WERI-Rb-1 (cell line): ENCODE measurements around the gene THSD7B.

Experiments
- DNase-seq: peaks from one replicate; pipeline ENCODE4 v3.0.0-alpha.2; 2020
- H3K27ac ChIP-seq: fragments of 250-450 bp; sonication (Bioruptor Pico); 2 replicates; pipeline ENCODE4 v1.5.1; 2020; ENCODE audit warnings: mild to moderate bottlenecking, moderate library complexity
- H3K27me3 ChIP-seq: fragments of 250-450 bp; sonication (Bioruptor Pico); 2 replicates; pipeline ENCODE4 v1.5.1; 2021; ENCODE audit warnings: mild to moderate bottlenecking, low read depth, moderate library complexity; ENCODE audit not compliant: insufficient read depth, severe bottlenecking
- H3K36me3 ChIP-seq: fragments of 250-450 bp; sonication (Bioruptor Pico); 2 replicates; pipeline ENCODE4 v1.5.1; 2020; ENCODE audit warnings: mild to moderate bottlenecking, moderate library complexity
- H3K4me3 ChIP-seq: 2 replicates; pipeline ENCODE4 v1.5.1; 2011; ENCODE audit warnings: low read depth, mild to moderate bottlenecking, control low read depth, low read length
- H3K9me3 ChIP-seq: fragments of 250-450 bp; sonication (Bioruptor Pico); 2 replicates; pipeline ENCODE4 v1.5.1; 2021; ENCODE audit warnings: mild to moderate bottlenecking, moderate library complexity; ENCODE audit not compliant: severe bottlenecking
- CTCF ChIP-seq: IDR thresholded peaks from 2 replicates; pipeline ENCODE4 v1.5.1; 2011; ENCODE audit warnings: low read depth, mild to moderate bottlenecking, control low read depth, inconsistent platforms, low read length

The THSD7B gene

DNA sequence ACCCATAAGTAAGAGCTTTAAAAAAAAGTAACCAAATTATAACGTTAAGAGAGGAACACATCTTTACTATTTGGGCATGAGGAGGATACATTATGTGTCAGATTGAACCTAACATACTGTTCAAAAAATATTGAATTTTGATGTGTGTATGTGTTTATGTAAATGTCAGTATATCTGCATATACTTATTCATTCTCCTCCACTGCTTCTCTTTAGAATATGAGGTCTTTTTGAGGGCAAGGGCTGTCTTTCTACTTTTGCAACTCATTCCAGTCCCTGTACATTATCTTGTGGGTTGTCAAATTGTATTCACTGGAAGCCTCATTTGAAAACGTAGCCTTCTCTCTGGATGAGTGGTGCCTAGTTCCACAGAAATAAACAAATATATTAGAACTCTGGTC, 689.5 kb downstream of the THSD7B start:
- no peak for TF ChIP-seq CTCF
- no peaks in the 10 kb centered on the region for H3K27me3 ChIP-seq
- no peak for DNase-seq
- H3K4me3 ChIP-seq, result no peak overlapping the region
- no peaks in the 10 kb centered on the region for H3K9me3 ChIP-seq
- no peak overlapping the region for H3K27ac ChIP-seq
- no peaks in the 10 kb centered on the region for H3K36me3 ChIP-seq

- DNase-seq, result peak; percentile 63
- Histone ChIP-seq H3K36me3 (no peaks in the 10 kb centered on the region), H3K4me3 (no peak overlapping the region), H3K9me3 (no peaks in the 10 kb centered on the region), H3K27me3 (no peaks in the 10 kb centered on the region), H3K27ac (no peak overlapping the region)
- peak; percentile 79 for TF ChIP-seq CTCF
These were observed 702.0 kb downstream of the THSD7B start for GRCh38 chr2:137467246-137467862.

DNA sequence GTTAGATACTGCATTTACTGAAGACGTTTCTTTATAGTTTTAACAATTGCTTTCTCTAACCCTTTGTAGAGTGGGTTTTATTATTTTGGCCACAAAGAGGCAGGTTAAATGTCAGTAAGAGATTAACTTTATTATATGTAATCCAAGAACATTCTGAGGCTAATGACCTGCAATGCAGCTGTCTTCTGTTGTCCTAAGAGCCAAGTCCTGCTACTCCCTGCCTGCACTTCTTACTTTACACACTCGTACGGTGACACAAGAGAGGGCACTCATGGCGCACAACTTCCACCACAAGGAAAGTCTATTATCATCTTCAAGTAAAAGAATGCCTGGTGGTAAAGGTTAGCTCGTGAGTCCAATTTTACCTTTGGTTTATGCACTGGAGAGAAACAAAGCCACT, 727.9 kb downstream of the THSD7B start:
- Histone ChIP-seq H3K27ac (no peak overlapping the region), H3K4me3 (no peak overlapping the region), H3K27me3 (no peaks in the 10 kb centered on the region), H3K9me3 (no peaks in the 10 kb centered on the region), H3K36me3 (no peaks in the 10 kb centered on the region)
- TF ChIP-seq CTCF, result no peak
- DNase-seq, result no peak

DNA sequence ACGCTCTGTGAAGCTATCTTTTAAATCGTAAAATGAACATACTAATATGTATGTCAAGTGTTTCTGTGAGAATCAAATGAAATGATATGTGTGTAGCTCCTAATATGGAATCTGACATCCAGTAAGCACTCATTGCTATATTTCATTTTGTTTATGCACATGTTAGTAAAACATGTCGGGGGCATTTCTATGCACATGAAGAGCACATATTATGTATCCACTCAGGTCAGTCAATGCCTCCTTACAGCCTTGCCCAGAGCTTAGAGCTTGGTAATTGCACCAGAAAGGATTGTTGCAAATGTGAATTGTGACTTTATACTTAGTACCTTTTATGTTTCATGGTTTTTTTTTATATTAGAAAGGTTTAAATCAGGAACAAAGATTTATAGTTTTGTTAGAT, 735.3 kb downstream of the THSD7B start:
- H3K27me3 ChIP-seq, result no peaks in the 10 kb centered on the region
- no peak for TF ChIP-seq CTCF
- H3K27ac ChIP-seq, result no peak overlapping the region
- no peaks in the 10 kb centered on the region for H3K9me3 ChIP-seq
- DNase-seq, result no peak
- H3K36me3 ChIP-seq, result no peaks in the 10 kb centered on the region
- no peak overlapping the region for H3K4me3 ChIP-seq

DNA sequence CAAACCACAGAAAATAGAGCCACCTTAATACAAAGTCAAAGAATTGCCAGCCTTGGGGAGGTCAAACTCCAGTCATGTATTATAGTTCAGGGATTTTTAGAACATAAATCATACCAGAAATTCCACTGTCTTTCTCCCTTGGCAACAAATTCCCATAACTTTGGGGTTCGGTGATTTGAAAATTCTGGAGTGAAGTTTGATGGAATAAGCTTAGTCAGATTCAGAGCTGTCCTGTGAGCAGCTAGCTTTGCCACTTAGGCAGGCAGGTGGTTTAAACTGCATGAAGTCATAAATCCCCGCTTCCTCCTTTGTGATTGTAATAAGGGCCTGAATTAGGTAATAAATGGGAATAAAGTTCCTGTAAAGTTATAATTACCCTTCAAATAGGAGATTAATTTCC, 741.9 kb downstream of the THSD7B start:
- H3K27ac ChIP-seq, result no peak overlapping the region
- no peak for DNase-seq
- no peaks in the 10 kb centered on the region for H3K27me3 ChIP-seq
- no peak for TF ChIP-seq CTCF
- no peaks in the 10 kb centered on the region for H3K9me3 ChIP-seq
- no peak overlapping the region for H3K4me3 ChIP-seq
- H3K36me3 ChIP-seq, result no peaks in the 10 kb centered on the region

DNA sequence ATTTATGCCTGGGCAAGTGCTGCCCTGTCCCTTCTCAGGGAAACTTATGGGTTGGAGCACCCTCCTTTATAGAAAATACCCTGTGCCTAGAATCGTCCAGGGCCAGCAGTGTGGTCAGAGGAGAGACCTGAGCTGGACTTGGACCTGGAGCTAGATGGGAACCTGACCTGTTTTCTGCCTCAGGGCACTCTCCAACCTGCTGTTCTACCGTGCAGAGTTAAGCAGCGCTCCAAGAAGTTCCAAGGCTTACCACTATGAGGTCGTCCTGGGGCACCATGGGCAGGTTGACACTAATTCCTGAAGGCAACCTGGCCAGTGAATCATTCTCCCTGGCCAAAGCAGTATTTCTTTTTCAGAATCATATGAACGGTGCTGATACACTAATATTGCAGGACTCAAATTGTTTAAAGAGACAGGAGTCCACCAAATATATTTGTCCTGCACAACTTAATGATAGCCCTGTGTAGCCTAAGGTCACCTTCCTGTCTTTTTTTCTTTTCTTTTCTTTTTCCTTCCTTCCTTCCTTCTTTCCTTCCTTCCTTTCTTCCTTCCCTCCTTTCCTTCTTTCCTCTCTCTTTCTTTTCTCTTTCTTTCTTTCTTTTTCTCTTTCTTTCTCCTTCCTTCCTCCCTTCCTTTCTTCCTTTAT, 743.5 kb downstream of the THSD7B start:
- no peaks in the 10 kb centered on the region for H3K9me3 ChIP-seq
- H3K4me3 ChIP-seq, result no peak overlapping the region
- TF ChIP-seq CTCF, result peak; percentile 16; the same call in 1 of the 2 replicates
- no peak overlapping the region for H3K27ac ChIP-seq
- H3K27me3 ChIP-seq, result no peaks in the 10 kb centered on the region
- peak; percentile 61 for DNase-seq
- no peaks in the 10 kb centered on the region for H3K36me3 ChIP-seq
